ENCODE data around the gene C1QTNF5. TPM values are rescaled to one million over a fixed set of nuclear protein-coding genes. Genes with fewer than 3 reads are reported as not detected.

C1QTNF5 gene
- total RNA-seq, 1 experiment from 2014 or later: not detected

GRCh38 chr11:119365071-119365591, 24.4 kb upstream of the C1QTNF5 start:
- intact Hi-C loops (cut with micrococcal nuclease): no loop called here
- ChIA-PET CTCF (interaction anchor here (1.1 to 1.6 kb wide), 4 partner anchors 9 to 27 kb away, joined by 3 to 9 read pairs (median 4); no protein-coding TSS in a partner anchor), RAD21 (ENCODE audit: low non-redundant PET in 1 of 2, low total read pairs in 2 of 2, uncharacterized antibody in 2 of 2, unreplicated experiment in 2 of 2) (interaction anchor here in 1 of 2 experiments (1.4 kb wide), 1 partner anchor 10 kb away, joined by 3 read pairs; no protein-coding TSS in a partner anchor), POLR2A (interaction anchor here (0.6 kb wide), 1 partner anchor 299 kb away, joined by 4 read pairs; no protein-coding TSS in a partner anchor)
- Histone ChIP-seq H3K9me3 (ENCODE audit: control insufficient read depth in 1 of 2, insufficient read depth in 1 of 2, low read depth in 1 of 2, low read length in 2 of 2) (no peaks in the 10 kb centered on the region), H3K36me3 (ENCODE audit: control insufficient read depth in 1 of 2, insufficient read depth in 2 of 2, low read length in 2 of 2) (no peaks in the 10 kb centered on the region), H3K4me1 (ENCODE audit: control insufficient read depth in 1 of 2, insufficient read depth in 2 of 2, low read length in 2 of 2) (peaks cover 49 to 65% of the 10 kb centered on the region in 2 experiments), H3K79me2 (ENCODE audit: insufficient read depth, low read length) (no peaks in the 10 kb centered on the region), H3K27me3 (ENCODE audit: insufficient read depth, low read length) (peaks cover 6% of the 10 kb centered on the region; the same call in 1 of the 2 replicates), H4K20me1 (ENCODE audit: insufficient read depth) (no peaks in the 10 kb centered on the region), H3K9ac (ENCODE audit: low read length) (no peak overlapping the region), H3K4me3 (replicated peaks in 1 of 2; ENCODE audit: low read depth in 1 of 2, low read length in 2 of 2) (no peak overlapping the region), H3K27ac (ENCODE audit: low read depth, low read length) (no peak overlapping the region), H3K4me2 (ENCODE audit: low read length) (no peak overlapping the region), H2AFZ (ENCODE audit: low read depth, low read length, poor library complexity, severe bottlenecking) (no peak overlapping the region), H3K9me2 (ENCODE audit: insufficient read depth) (no peaks in the 10 kb centered on the region)
- no TSS peak for BruUV-seq (replicated peaks)
- no peak for TF ChIP-seq SIN3A (IDR thresholded peaks at IDR 0.05; ENCODE audit: low read depth)
- no peak for TF ChIP-seq ELF1 (IDR thresholded peaks at IDR 0.05; ENCODE audit: borderline replicate concordance, low read depth)
- DNase-seq (ENCODE audit: low read depth, low spot score) (no peak), ATAC-seq (no peak)

GRCh38 chr11:119363851-119364590, 23.3 kb upstream of the C1QTNF5 start:
- peak; percentile 80 for ATAC-seq
- no peak overlapping the region for H3K27ac ChIP-seq (ENCODE audit: low read depth, low read length)
- no peaks in the 10 kb centered on the region for H3K9me2 ChIP-seq (ENCODE audit: insufficient read depth)
- peak overlapping the region in 1 of 2 experiments; percentile 23; a peak in 3 of 4 replicates for H3K4me3 ChIP-seq (replicated peaks in 1 of 2; ENCODE audit: low read depth in 1 of 2, low read length in 2 of 2)
- H3K36me3 ChIP-seq (ENCODE audit: control insufficient read depth in 1 of 2, insufficient read depth in 2 of 2, low read length in 2 of 2): peaks cover 0 to 1% of the 10 kb centered on the region in 2 experiments; a peak in 1 of 4 replicates
- H3K4me2 ChIP-seq (ENCODE audit: low read length): peak overlapping the region; percentile 52
- BruUV-seq (replicated peaks): no TSS peak
- H2AFZ ChIP-seq (ENCODE audit: low read depth, low read length, poor library complexity, severe bottlenecking): no peak overlapping the region
- no peaks in the 10 kb centered on the region for H3K79me2 ChIP-seq (ENCODE audit: insufficient read depth, low read length)
- CTCF ChIA-PET: interaction anchor here (1.1 to 1.6 kb wide), 4 partner anchors 8 to 26 kb away, joined by 3 to 9 read pairs (median 4); no protein-coding TSS in a partner anchor
- peaks cover 6% of the 10 kb centered on the region; the same call in 1 of the 2 replicates for H3K27me3 ChIP-seq (ENCODE audit: insufficient read depth, low read length)
- H3K9me3 ChIP-seq (ENCODE audit: control insufficient read depth in 1 of 2, insufficient read depth in 1 of 2, low read depth in 1 of 2, low read length in 2 of 2): no peaks in the 10 kb centered on the region
- TF ChIP-seq ELF1 (IDR thresholded peaks at IDR 0.05; ENCODE audit: borderline replicate concordance, low read depth) (no peak), MAX (IDR thresholded peaks at IDR 0.05) (peak; percentile 70), POLR2AphosphoS5 (IDR thresholded peaks at IDR 0.05; ENCODE audit: low read depth, low read length) (peak; percentile 54; the same call in 1 of the 2 replicates)
- H3K4me1 ChIP-seq (ENCODE audit: control insufficient read depth in 1 of 2, insufficient read depth in 2 of 2, low read length in 2 of 2): peaks cover 42 to 62% of the 10 kb centered on the region in 2 experiments
- no peaks in the 10 kb centered on the region for H4K20me1 ChIP-seq (ENCODE audit: insufficient read depth)
- POLR2A ChIA-PET: interaction anchor here (0.6 kb wide), 1 partner anchor 298 kb away, joined by 4 read pairs; no protein-coding TSS in a partner anchor
- RAD21 ChIA-PET (ENCODE audit: low non-redundant PET in 1 of 2, low total read pairs in 2 of 2, uncharacterized antibody in 2 of 2, unreplicated experiment in 2 of 2): interaction anchor here in 1 of 2 experiments (1.4 kb wide), 1 partner anchor 8 kb away, joined by 3 read pairs; no protein-coding TSS in a partner anchor
- no peak for DNase-seq (ENCODE audit: low read depth, low spot score)
- intact Hi-C loops (cut with micrococcal nuclease): no loop called here
- H3K9ac ChIP-seq (ENCODE audit: low read length): peak overlapping the region; percentile 19; the same call in 1 of the 2 replicates
